Fibroblast of skin of right biceps (primary cell): Measurements from ENCODE around the gene C17orf100.

Experiments
- DNase-seq: peaks from one replicate; pipeline ENCODE4 v3.0.0-alpha.2; 2013

The C17orf100 gene

DNA sequence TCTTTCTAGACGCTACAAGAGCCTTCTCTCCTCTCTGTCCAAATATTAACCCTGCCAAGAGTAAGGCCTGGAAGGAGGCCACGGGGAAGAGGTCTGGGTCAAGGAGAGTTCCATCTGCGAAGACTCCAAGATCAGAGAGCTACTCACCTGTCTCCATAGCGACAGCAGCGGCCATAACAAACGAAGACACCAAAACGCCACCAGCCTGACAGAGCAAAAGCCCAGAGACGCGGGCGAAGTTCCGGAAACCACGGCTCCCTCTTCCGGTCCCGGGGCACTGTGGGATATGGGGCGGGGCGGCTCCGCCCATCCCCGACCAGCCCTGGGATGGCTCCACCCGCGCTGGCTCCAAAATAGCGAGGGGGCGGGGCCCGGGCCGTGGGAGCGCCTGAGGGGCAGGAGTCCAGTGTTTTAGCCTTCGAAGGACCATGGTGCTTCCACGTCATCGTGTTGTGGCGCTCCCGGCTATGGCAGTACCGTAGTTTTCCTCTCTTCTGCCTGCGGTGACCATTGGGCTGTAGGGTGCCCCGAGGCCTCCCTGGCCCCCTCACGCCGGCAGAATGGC is at the start of gene C17orf100, which contains the start of gene MED31:
Gene C17orf100 (plus strand): TSS at position 409 of the 565 bp plus-strand sequence. CDS start 152 bp downstream, at position 561.
Gene MED31 (minus strand): TSS at position 252 of the 565 bp plus-strand sequence. CDS start 77 bp downstream, at position 175.
- peak; percentile 90 for DNase-seq

DNA sequence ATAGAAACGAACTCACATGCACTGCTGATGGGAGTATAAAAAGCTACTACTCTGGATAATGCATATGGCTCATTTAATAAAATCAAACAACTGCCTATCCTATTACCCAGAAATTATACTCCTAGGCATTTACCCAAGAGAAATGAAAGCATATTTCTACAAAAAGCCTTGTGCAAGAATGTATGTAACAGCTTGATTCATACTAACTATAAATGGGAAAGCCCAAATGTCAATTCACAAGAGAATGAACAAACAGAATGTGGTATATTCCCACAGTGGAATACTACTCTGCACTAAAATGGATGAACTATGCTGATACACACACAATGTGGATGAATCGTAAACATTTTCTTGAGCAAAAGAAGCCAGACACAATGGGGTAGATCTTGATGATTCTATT is 49.4 kb upstream of the C17orf100 start:
- DNase-seq, result no peak

- no peak for DNase-seq
Observed at GRCh38 chr17:6603744-6604325, 47.7 kb upstream of the C17orf100 start.

DNA sequence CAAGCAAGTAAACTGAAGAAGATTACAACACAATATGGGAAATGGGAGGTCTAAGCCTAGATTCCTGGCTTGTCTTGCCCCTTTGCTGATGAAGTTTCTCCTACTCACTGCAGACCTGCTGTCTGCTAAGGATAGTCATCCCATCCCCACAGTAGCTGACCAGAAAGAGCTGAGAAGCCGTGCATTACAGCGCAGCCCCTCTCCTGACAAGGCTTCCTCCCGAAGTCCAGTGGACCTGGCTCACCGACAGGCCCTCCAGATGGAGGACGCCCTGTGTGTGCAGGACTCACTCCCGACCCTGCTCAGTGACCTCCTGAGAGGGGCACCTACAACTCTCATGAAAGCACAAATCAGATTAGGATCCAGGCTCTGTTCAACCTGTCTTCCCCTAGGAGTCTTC is 46.4 kb upstream of the C17orf100 start:
- no peak for DNase-seq

GRCh38 chr17:6608321-6608720 is 43.2 kb upstream of the C17orf100 start:
- peak; percentile 33 for DNase-seq

GRCh38 chr17:6610011-6610410 is 41.6 kb upstream of the C17orf100 start:
- no peak for DNase-seq

- DNase-seq, result no peak
Observed at GRCh38 chr17:6611231-6611630, 40.3 kb upstream of the C17orf100 start.

GRCh38 chr17:6623941-6624340 is 27.6 kb upstream of the C17orf100 start:
- DNase-seq, result peak; percentile 3

GRCh38 chr17:6626616-6627015 is 24.9 kb upstream of the C17orf100 start:
- DNase-seq, result no peak

DNA sequence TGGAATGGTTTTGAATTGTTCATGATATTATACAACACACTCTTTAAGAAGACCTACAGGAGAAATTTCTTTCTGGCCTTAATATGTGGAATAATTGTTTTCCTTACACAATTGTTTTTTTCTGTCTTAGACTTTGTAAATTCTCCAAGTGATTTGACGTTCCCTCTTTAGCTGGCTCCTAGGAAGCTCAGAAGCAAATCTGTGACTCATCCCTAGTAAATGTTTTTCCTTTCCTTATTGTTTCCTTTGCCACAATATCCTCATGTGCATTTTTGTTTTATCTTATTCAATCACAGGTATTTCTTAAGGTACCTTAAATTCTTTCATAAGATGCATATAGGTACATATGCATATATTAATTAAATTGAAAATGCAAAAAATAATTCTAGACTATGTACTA is 24.5 kb upstream of the C17orf100 start:
- DNase-seq, result no peak

DNA sequence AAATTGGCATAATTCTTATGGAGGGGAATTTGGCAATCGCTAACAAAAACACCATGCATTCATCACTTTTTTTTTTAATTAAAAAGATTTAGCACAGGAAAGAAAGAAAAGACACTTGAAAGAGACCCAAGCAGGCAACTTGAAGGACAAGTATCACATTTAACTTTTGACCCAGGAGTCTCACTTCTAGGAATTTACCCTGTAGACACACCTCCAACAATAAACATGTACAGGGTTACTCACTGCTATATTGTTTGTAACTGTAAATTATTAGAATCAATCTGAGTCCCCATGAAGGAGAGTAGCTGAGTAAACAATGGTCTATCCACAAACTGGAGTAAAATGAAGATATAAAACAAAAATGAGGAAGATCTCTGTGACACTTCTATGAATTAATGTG is 21.2 kb upstream of the C17orf100 start:
- DNase-seq, result no peak

GRCh38 chr17:6632530-6632929 is 19.0 kb upstream of the C17orf100 start:
- DNase-seq, result no peak

DNA sequence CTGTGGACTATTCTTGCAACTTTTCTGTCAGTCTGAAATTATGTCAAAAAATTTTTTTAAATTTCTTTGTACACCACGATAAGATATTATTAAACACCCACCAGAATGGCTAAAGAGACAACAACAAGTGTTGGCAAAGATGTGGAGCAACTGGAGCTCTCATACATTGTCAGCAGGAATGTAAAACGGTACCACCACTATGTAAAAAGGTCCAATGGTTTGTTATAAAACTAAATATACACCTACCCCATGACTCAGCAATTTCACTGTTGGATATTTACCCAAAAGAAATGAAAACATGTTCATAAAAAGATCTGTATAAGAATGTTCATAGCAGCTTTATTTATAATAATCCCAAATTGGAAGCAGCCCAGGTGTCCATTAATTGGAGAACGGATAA is 18.3 kb upstream of the C17orf100 start:
- no peak for DNase-seq

GRCh38 chr17:6636105-6636504 is 15.5 kb upstream of the C17orf100 start:
- no peak for DNase-seq

- no peak for DNase-seq
Observed at GRCh38 chr17:6636616-6637457, 14.7 kb upstream of the C17orf100 start.

- DNase-seq, result no peak
Observed at GRCh38 chr17:6637458-6637840, 14.1 kb upstream of the C17orf100 start.

DNA sequence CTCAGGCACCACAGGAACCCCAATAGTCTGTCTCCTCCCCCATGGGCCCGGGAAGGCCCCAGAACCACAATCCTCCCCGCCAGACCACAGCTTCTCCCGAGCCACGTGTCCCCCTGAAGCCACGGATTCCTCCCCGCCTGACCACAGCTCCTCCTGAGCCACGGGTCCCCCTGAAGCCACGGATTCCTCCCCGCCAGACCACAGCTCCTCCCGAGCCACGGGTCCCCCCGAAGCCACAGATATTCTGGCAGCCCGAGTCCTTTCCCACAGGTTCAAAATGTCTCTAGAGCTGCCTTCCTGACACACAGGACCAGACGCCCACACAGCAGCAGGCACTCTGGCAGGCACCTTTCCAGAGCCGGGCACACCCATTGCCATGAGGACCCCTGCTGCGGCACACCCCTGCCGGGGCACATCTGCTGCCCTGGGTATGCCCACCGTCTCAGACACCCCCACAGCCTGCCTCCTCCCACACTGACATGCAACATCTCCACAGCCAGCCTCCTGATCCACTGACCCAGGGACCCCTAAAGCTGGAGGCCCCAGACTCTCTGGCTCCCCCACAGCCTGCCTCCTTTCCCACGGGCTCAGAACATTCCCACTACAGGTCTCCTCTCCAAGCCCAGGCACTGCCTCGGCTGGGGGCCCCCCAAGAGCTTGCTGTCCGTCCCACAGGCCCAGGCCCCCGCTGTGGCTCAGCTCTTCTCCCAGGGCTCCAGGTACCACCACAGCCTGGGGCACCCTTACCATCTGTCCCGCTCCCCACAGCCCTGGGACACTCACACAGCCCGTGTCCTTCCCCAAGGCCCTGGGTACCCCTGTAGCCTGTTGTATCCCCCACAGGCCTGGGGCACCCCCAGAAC is 13.3 kb upstream of the C17orf100 start:
- DNase-seq, result no peak

DNA sequence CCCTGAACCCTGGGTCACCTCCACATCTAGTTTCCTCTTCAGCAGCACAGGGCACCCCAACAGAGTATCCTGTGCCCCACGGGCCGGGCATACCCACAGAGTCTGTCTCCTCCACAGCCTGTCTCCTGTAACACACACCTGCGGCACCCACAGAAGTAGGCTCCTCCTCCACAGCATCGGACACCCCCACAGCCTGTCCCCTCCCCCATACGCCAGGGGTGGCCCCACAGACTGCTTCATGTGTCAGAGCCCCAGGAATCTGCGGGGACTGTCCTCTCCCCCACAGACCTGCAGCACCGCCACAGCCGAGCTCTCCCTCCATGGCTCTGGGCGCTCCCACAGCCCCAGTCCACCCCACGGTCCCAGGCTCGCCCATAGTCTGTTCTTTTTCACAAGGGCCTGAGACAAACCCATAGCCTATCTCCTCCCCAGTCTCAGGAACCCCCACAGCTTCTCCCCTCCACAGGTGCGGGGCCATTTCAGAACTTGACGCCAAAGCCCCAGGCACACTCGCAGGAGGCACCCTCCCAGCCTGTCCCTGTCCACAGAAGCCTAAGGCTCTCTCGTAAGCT is 12.5 kb upstream of the C17orf100 start:
- DNase-seq, result no peak

DNA sequence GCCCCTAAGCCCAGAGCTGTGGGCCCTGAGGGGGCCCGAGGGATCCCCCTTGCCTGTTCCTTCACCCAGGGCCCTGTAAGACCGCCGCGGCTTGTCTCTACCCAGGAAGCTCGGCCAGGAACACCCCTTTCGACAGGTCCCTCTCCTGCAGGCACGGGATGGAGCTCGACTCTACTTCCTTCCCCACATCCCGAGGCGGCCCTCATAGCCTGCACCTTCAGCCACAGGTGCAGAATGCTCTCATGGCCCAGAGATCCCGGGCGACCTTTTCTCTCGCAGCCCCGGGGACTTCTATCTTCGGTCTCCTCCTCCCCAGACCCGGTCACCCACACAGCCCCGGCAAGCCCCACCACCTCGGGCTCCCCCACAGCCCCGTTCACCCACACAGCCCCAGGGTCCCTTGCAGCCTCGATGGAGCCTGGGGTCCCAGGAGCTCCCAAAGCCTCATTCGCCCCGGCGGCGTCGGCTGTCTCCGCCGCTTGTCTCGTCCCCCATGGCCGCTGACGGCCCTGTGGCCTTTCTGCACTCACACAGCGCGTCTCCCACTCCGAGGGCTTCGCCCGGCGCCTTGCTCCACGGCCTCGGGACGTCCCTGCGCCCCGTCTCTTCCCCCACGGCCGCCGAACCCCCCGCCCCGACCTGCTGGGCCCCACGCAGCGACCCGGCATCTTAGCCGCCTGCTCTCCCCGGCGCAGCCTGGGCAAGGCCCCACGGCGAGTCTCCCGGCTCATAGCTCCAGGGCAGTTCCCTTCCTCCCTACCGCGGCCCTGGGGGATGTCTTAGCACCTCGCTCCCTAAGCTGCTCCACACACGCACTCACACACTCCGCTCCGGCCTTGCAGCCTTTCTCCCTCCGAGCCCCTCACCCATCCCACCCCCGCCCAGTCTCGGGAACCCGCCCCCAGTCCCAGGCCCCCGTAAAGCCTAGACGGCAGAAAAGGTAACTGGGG is 11.7 kb upstream of the C17orf100 start:
- DNase-seq, result peak; percentile 45

GRCh38 chr17:6640536-6641246 is 10.9 kb upstream of the C17orf100 start, which contains the start of the genes KIAA0753 and TXNDC17:
TSS of gene KIAA0753 (minus strand) at chr17:6640711. CDS start at chr17:6635103, 5,608 bp downstream.
TSS of gene TXNDC17 (plus strand) at chr17:6641060. CDS start at chr17:6641083, 23 bp downstream.
- DNase-seq, result peak; percentile 89
